Measurements from ENCODE around the gene SERPINI1. TPM values are rescaled to one million over a fixed set of nuclear protein-coding genes. Genes with fewer than 3 reads are reported as not detected.
A peak's percentile ranks its signal among the peaks of the same experiment; 100 is the strongest.

SERPINI1 gene, protein sequence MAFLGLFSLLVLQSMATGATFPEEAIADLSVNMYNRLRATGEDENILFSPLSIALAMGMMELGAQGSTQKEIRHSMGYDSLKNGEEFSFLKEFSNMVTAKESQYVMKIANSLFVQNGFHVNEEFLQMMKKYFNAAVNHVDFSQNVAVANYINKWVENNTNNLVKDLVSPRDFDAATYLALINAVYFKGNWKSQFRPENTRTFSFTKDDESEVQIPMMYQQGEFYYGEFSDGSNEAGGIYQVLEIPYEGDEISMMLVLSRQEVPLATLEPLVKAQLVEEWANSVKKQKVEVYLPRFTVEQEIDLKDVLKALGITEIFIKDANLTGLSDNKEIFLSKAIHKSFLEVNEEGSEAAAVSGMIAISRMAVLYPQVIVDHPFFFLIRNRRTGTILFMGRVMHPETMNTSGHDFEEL
- polyA plus RNA-seq = 1 to 10 TPM in 2 of 4 donors, under 1 TPM in 1, not detected in 1; 0.54 to 5.6 (median 5.4) TPM
- long read RNA-seq, donor 1 = 0 reads
- long read RNA-seq, donor 2, partial matches to known transcripts = 0 of 1 reads
- long read RNA-seq, donor 2, other reads (novel, unspliced or antisense) = 0 of 1 reads
- long read RNA-seq, donor 3, partial matches to known transcripts = 0 of 1 reads
- long read RNA-seq, donor 3, other reads (novel, unspliced or antisense) = 0 of 1 reads
- long read RNA-seq, donor 4 = 0 reads
- long read RNA-seq, donor 5 = 0 reads
- long read RNA-seq, donor 6, partial matches to known transcripts = 0 of 1 reads
- long read RNA-seq, donor 6, other reads (novel, unspliced or antisense) = 0 of 1 reads
- long read RNA-seq, donor 7 = 0 reads
- long read RNA-seq, donor 8 = 0 reads
- long read RNA-seq, donor 9, partial matches to known transcripts = 0 of 1 reads
- long read RNA-seq, donor 9, other reads (novel, unspliced or antisense) = 0 of 1 reads
- long read RNA-seq, donor 10, partial matches to known transcripts = 61 of 89 reads
- long read RNA-seq, donor 10, other reads (novel, unspliced or antisense) = 24 of 89 reads

DNA sequence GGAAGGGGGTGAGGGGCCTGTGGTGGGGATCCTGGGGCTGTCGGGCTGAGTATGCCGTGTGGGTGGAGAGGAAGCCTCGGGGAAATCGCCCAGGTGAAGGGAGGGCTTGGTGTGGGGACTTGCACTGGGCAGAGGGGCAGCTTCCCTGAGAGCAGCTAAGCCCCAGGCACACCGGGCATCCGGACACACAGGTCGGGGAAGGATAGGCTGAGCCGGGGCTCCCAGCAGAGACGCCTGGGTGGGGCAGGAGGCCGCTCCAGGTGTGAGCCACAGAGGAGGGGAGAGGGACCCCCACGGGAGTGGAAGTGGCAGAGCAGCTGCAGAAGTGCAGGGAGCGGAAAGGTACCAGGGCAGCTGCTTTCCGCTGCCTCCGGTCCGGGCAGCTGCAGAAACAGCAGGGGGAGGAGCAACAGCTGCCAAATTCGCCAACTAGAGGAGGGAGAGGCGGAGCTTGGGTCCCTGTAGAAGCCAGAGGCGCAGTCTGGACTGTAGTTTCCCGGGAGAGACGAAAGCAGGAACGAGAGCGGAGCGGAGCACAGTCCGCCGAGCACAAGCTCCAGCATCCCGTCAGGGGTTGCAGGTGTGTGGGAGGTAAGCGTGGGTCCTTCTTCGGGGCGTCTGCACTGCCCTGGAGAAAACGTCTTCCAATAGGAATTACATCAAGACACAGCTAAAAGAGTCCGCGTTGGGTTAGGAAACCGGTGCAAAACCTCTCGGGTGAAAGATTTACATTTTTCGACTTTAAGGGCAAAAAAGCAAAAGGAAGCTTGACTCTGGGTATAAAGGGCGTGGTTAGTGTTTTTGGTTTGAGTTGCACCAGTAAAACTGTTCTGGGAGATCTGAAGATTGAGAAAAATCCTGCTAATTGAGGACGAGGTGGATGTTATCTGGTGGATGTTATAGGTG, at the start of gene SERPINI1:
TSS of gene SERPINI1 (plus strand) at position 489 of the 906 bp plus-strand sequence. CDS start 53,408 bp downstream, outside the sequence.
- Histone ChIP-seq H3K9me3 (ENCODE audit: control insufficient read depth in 2 of 2, insufficient read depth in 1 of 2, low read depth in 1 of 2, low read length in 1 of 2) (no peaks in the 10 kb centered on the region), H3K36me3 (ENCODE audit: control insufficient read depth in 3 of 3, insufficient read depth in 2 of 3, low read depth in 1 of 3, low read length in 3 of 3) (peaks cover 0 to 2% (median 0%) of the 10 kb centered on the region in 3 donors), H3K4me1 (ENCODE audit: control insufficient read depth in 3 of 3, insufficient read depth in 2 of 3, low read depth in 1 of 3, low read length in 2 of 3) (peaks cover 4 to 5% (median 5%) of the 10 kb centered on the region in 3 donors), H3K4me3 (ENCODE audit: low read depth in 1 of 3, low read length in 3 of 3) (peak within 1 kb of the TSS; percentile 73 to 83 (median 81)), H3K27me3 (ENCODE audit: control insufficient read depth in 3 of 3, insufficient read depth in 3 of 3, low read length in 3 of 3) (no peaks in the 10 kb centered on the region), H3K27ac (ENCODE audit: low read depth in 1 of 3, low read length in 2 of 3) (peak within 1 kb of the TSS; percentile 89 to 98 (median 94))
- FAIRE-seq = no peak
- peak; percentile 94 for DNase-seq
- 0% methylated on average over 35 to 37 of the region's 37 CpGs for WGBS, 3 donors

DNA sequence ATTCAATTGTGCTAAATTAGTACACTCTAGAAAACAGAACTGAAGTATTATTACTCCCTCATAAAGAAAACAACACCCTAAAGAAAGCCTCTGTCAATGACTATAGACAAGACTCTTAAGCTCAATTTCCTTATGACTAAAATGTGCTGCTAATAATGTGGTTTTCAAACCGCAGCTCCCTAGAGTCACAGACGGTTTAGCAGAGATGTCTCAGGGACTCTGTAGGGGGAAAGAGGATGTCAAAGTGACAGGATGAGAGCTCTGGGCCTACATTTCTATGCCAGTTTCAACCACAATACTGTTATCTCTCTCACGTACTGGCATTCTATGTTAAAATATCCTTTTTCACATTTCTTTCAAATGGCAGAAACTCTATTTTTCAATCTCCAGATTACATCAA, 44.2 kb upstream of the SERPINI1 start:
- no peaks in the 10 kb centered on the region for H3K27me3 ChIP-seq (ENCODE audit: control insufficient read depth in 3 of 3, insufficient read depth in 3 of 3, low read length in 3 of 3)
- no peak overlapping the region for H3K4me3 ChIP-seq (ENCODE audit: low read depth in 1 of 3, low read length in 3 of 3)
- peak in 1 of 2 donors; percentile 17 for DNase-seq
- H3K36me3 ChIP-seq (ENCODE audit: control insufficient read depth in 3 of 3, insufficient read depth in 2 of 3, low read depth in 1 of 3, low read length in 3 of 3) = peaks cover 0 to 10% (median 5%) of the 10 kb centered on the region in 3 donors
- H3K9me3 ChIP-seq (ENCODE audit: control insufficient read depth in 2 of 2, insufficient read depth in 1 of 2, low read depth in 1 of 2, low read length in 1 of 2) = no peaks in the 10 kb centered on the region
- FAIRE-seq = no peak
- no peaks in the 10 kb centered on the region for H3K4me1 ChIP-seq (ENCODE audit: control insufficient read depth in 3 of 3, insufficient read depth in 2 of 3, low read depth in 1 of 3, low read length in 2 of 3)
- no peak overlapping the region for H3K27ac ChIP-seq (ENCODE audit: low read depth in 1 of 3, low read length in 2 of 3)
- WGBS, 3 donors = 60 to 64% (median 61%) methylated on average over 3 of the region's 3 CpGs

DNA sequence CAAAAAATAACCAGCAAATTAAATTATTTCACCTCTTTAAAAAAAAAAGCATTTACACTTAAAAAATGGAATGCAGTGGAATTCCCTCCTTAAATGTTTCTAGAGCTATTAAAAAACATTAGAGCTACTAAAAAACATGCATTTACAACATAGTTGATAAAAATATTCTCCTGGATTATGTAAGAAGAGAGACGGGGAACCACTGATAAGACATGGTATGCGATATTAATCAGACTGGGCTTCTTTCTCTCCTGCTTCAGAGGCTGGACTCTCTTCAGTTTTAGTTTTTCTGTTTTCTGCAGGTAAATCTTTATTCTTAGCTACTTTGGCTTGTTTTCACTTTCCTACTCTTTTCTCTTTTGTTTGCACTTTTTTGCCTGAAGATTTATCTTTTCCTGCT, 41.4 kb upstream of the SERPINI1 start:
- no peaks in the 10 kb centered on the region for H3K27me3 ChIP-seq (ENCODE audit: control insufficient read depth in 3 of 3, insufficient read depth in 3 of 3, low read length in 3 of 3)

DNA sequence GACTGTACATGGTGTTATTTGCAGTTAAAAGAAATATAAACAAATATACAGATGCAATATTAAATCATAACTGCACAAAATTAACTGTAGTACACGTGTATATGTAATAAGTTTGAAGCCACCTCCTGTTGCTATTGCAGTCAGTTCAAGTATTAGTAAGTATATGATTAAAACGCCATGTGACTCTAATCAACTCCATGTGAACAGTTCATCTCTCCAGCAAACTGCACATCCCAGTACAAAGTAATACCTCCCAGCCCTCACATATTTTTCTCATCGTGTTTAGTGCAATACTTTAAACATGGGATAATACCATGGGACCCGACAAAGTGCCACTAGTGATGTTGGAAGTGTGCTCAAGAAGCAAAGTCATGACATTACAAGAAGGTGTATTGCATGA, 35.5 kb upstream of the SERPINI1 start:
- Histone ChIP-seq H3K27me3 (ENCODE audit: control insufficient read depth in 3 of 3, insufficient read depth in 3 of 3, low read length in 3 of 3) (no peaks in the 10 kb centered on the region), H3K4me1 (ENCODE audit: control insufficient read depth in 3 of 3, insufficient read depth in 2 of 3, low read depth in 1 of 3, low read length in 2 of 3) (no peaks in the 10 kb centered on the region), H3K36me3 (ENCODE audit: control insufficient read depth in 3 of 3, insufficient read depth in 2 of 3, low read depth in 1 of 3, low read length in 3 of 3) (peaks cover 4 to 6% (median 6%) of the 10 kb centered on the region in 3 donors), H3K9me3 (ENCODE audit: control insufficient read depth in 2 of 2, insufficient read depth in 1 of 2, low read depth in 1 of 2, low read length in 1 of 2) (no peaks in the 10 kb centered on the region), H3K27ac (ENCODE audit: low read depth in 1 of 3, low read length in 2 of 3) (no peak overlapping the region), H3K4me3 (ENCODE audit: low read depth in 1 of 3, low read length in 3 of 3) (no peak overlapping the region)
- WGBS, 3 donors = 93 to 95% (median 94%) methylated on average over 4 of the region's 4 CpGs
- DNase-seq = no peak
- FAIRE-seq = no peak

More for the DNA sequence above, 41.4 kb upstream of the SERPINI1 start:
- WGBS, 3 donors = 87 to 93% (median 91%) methylated on average over 2 of the region's 2 CpGs
- no peaks in the 10 kb centered on the region for H3K4me1 ChIP-seq (ENCODE audit: control insufficient read depth in 3 of 3, insufficient read depth in 2 of 3, low read depth in 1 of 3, low read length in 2 of 3)
- DNase-seq (no peak), FAIRE-seq (no peak)
- H3K36me3 ChIP-seq (ENCODE audit: control insufficient read depth in 3 of 3, insufficient read depth in 2 of 3, low read depth in 1 of 3, low read length in 3 of 3) = peaks cover 0 to 13% (median 5%) of the 10 kb centered on the region in 3 donors
- H3K27ac ChIP-seq (ENCODE audit: low read depth in 1 of 3, low read length in 2 of 3) = no peak overlapping the region
- no peaks in the 10 kb centered on the region for H3K9me3 ChIP-seq (ENCODE audit: control insufficient read depth in 2 of 2, insufficient read depth in 1 of 2, low read depth in 1 of 2, low read length in 1 of 2)
- no peak overlapping the region for H3K4me3 ChIP-seq (ENCODE audit: low read depth in 1 of 3, low read length in 3 of 3)

DNA sequence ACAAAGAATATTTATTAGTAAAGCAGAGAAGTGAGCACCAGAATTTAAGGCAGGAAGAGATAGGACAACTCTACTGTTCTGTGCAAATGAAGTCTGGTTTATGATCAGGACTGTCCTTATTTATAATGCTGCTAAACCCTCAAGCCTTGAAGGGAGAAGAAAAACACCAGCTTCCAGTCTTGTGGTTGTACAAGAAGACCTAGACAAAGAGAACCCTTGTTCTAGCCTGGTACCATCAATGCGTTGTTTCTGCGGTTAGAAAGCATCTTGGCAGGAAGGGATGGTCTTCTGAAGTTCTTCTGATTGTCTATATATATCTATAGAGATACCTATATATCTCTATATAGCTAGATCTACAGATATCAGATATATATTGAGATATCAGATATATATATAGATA, 34.6 kb upstream of the SERPINI1 start:
- no peak for FAIRE-seq
- WGBS, 3 donors = 98% methylated on average over 2 of the region's 2 CpGs

DNA sequence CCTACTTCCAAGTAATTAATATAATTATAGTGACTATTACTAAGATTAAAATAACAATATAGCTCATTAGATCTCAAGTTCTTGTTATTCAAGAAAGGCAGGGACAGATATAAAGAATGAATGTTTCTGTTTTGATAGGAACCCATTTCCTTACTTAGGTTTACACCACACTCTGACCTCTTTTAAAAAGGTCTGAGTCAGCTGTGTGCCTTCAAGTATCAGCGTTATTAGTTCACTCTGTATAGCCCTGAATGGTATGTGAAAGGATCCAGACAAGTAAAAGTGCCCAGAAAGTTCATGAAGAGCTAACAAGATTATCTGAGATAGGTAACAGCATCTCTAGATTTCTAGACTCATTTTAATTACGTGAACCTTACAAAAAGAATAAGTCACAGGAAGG, 29.7 kb upstream of the SERPINI1 start:
- Histone ChIP-seq H3K27me3 (ENCODE audit: control insufficient read depth in 3 of 3, insufficient read depth in 3 of 3, low read length in 3 of 3) (no peaks in the 10 kb centered on the region), H3K27ac (ENCODE audit: low read depth in 1 of 3, low read length in 2 of 3) (no peak overlapping the region), H3K36me3 (ENCODE audit: control insufficient read depth in 3 of 3, insufficient read depth in 2 of 3, low read depth in 1 of 3, low read length in 3 of 3) (peaks cover 4 to 22% (median 7%) of the 10 kb centered on the region in 3 donors), H3K4me3 (ENCODE audit: low read depth in 1 of 3, low read length in 3 of 3) (no peak overlapping the region), H3K9me3 (ENCODE audit: control insufficient read depth in 2 of 2, insufficient read depth in 1 of 2, low read depth in 1 of 2, low read length in 1 of 2) (no peaks in the 10 kb centered on the region), H3K4me1 (ENCODE audit: control insufficient read depth in 3 of 3, insufficient read depth in 2 of 3, low read depth in 1 of 3, low read length in 2 of 3) (no peaks in the 10 kb centered on the region)
- no peak for FAIRE-seq
- 65 to 74% (median 70%) methylated on average over 2 of the region's 2 CpGs for WGBS, 3 donors
- DNase-seq = no peak

More for the DNA sequence above, 34.6 kb upstream of the SERPINI1 start:
- peaks cover 4 to 6% (median 6%) of the 10 kb centered on the region in 3 donors for H3K36me3 ChIP-seq (ENCODE audit: control insufficient read depth in 3 of 3, insufficient read depth in 2 of 3, low read depth in 1 of 3, low read length in 3 of 3)
- no peak overlapping the region for H3K4me3 ChIP-seq (ENCODE audit: low read depth in 1 of 3, low read length in 3 of 3)
- no peaks in the 10 kb centered on the region for H3K4me1 ChIP-seq (ENCODE audit: control insufficient read depth in 3 of 3, insufficient read depth in 2 of 3, low read depth in 1 of 3, low read length in 2 of 3)
- no peak overlapping the region for H3K27ac ChIP-seq (ENCODE audit: low read depth in 1 of 3, low read length in 2 of 3)
- no peak for DNase-seq
- H3K27me3 ChIP-seq (ENCODE audit: control insufficient read depth in 3 of 3, insufficient read depth in 3 of 3, low read length in 3 of 3) = no peaks in the 10 kb centered on the region
- no peaks in the 10 kb centered on the region for H3K9me3 ChIP-seq (ENCODE audit: control insufficient read depth in 2 of 2, insufficient read depth in 1 of 2, low read depth in 1 of 2, low read length in 1 of 2)

DNA sequence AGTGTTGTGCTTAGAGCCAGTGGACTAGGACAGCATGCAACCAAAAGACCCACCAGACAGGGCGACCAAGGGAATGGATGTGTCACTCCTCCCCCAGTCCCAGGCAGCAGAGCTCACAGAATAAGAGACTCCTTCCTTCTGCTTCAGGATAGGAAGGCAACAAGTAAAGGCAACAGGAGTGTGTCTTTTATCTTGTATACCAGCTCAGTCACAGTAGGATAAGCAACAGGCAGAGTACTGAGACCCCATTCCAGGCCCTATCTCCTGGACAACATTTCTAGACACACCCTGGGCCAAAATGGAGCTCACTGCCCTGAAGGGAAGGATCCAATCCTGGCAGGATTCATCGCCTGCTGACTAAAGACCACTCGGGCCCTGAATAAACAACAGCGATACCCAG, 25.8 kb upstream of the SERPINI1 start:
- no peaks in the 10 kb centered on the region for H3K9me3 ChIP-seq (ENCODE audit: control insufficient read depth in 2 of 2, insufficient read depth in 1 of 2, low read depth in 1 of 2, low read length in 1 of 2)
- DNase-seq = no peak
- peaks cover 0 to 19% (median 3%) of the 10 kb centered on the region in 3 donors for H3K36me3 ChIP-seq (ENCODE audit: control insufficient read depth in 3 of 3, insufficient read depth in 2 of 3, low read depth in 1 of 3, low read length in 3 of 3)
- no peak overlapping the region for H3K4me3 ChIP-seq (ENCODE audit: low read depth in 1 of 3, low read length in 3 of 3)
- no peak for FAIRE-seq
- H3K4me1 ChIP-seq (ENCODE audit: control insufficient read depth in 3 of 3, insufficient read depth in 2 of 3, low read depth in 1 of 3, low read length in 2 of 3) = no peaks in the 10 kb centered on the region
- H3K27ac ChIP-seq (ENCODE audit: low read depth in 1 of 3, low read length in 2 of 3) = no peak overlapping the region
- H3K27me3 ChIP-seq (ENCODE audit: control insufficient read depth in 3 of 3, insufficient read depth in 3 of 3, low read length in 3 of 3) = no peaks in the 10 kb centered on the region
- 78 to 96% (median 84%) methylated on average over 4 of the region's 4 CpGs for WGBS, 3 donors

Data from small intestine (tissue), 16 donors.